K562 (cell line): Measurements from ENCODE around the gene SNTG2. TPM values are rescaled to one million over a fixed set of nuclear protein-coding genes. Genes with fewer than 3 reads are reported as not detected.

Experiments
- ATAC-seq: fragments of 200-7000 bp; cut with Tn5 transposase; 3 replicates; pipeline ENCODE4 v1.9.1; 2020; ENCODE audit warnings: moderate library complexity
- BruUV-seq: library from RNA; stranded (reverse); fragments of 400-500 nt; replicated peaks from 2 replicates; lab custom pipeline; 2021; lab: Mats Ljungman, UMichigan
- CTCF ChIA-PET: fragments of 300-600 bp; formaldehyde crosslinking; extraction: SDS; loops from one replicate; lab custom pipeline; 2021; ENCODE audit warnings: low intra/inter-chr PET ratio; lab: Yijun Ruan, JAX
- POLR2A ChIA-PET: fragments of 300-600, 350-650 bp; sonication (Branson Sonifier 250); formaldehyde crosslinking; extraction: SDS; loops from one replicate; lab custom pipeline; 2021; ENCODE audit warnings: antibody characterized with exemption, inconsistent platforms; lab: Yijun Ruan, JAX
- DNase-seq, 4 experiments: peaks; one replicate each; pipeline versions ENCODE4 v3.0.0 to v3.0.0-alpha.2; 2011 to 2018; ENCODE audit warnings: low spot score in 3 of 4, mixed read lengths in 3 of 4; ENCODE audit errors: extremely low read depth in 1 of 4
- FAIRE-seq: peaks from 2 replicates; lab custom pipeline; 2011; peaks lifted over from hg19 to GRCh38; lab: Jason Lieb, UNC
- H2AFZ ChIP-seq: 2 replicates; pipeline ENCODE4 v1.6.0; 2011; ENCODE audit warnings: low read depth, low read length, control low read depth, inconsistent platforms
- H3K27ac ChIP-seq: fragments of 200-600 bp; 3 replicates; pipeline ENCODE4 v1.8.0; 2011; ENCODE audit warnings: low read depth, mild to moderate bottlenecking, control low read depth, inconsistent platforms, low read length, moderate library complexity, mixed read lengths; ENCODE audit errors: extremely low read depth
- H3K27me3 ChIP-seq, 2 experiments: fragments of 300-600 bp in 1 of 2; 2 replicates in 1 of 2; 3 replicates in 1 of 2; pipeline versions ENCODE4 v1.6.0 to v1.8.0; 2011; ENCODE audit warnings: inconsistent platforms in 2 of 2, low read length in 2 of 2, mild to moderate bottlenecking in 1 of 2, mixed read lengths in 1 of 2, moderate library complexity in 1 of 2; ENCODE audit not compliant: control insufficient read depth in 2 of 2, insufficient read depth in 2 of 2
- H3K36me3 ChIP-seq: fragments of 300-600 bp; 3 replicates; pipeline ENCODE4 v1.8.0; 2011; ENCODE audit warnings: mild to moderate bottlenecking, low read length, inconsistent platforms; ENCODE audit not compliant: control insufficient read depth, insufficient read depth
- H3K4me1 ChIP-seq, 2 experiments: fragments of 200-600 bp in 1 of 2; replicated peaks in 1 of 2; 2 replicates in 1 of 2; 3 replicates in 1 of 2; pipeline versions ENCODE4 v1.5.1 to v1.8.0; 2011; ENCODE audit warnings: inconsistent platforms in 2 of 2, low read length in 2 of 2, mild to moderate bottlenecking in 1 of 2, mixed read lengths in 1 of 2, moderate library complexity in 1 of 2; ENCODE audit not compliant: control insufficient read depth in 2 of 2, insufficient read depth in 2 of 2
- H3K4me2 ChIP-seq: 2 replicates; pipeline ENCODE4 v1.6.1; 2011; ENCODE audit warnings: low read length, control low read depth, inconsistent platforms, mixed read lengths; ENCODE audit not compliant: insufficient read depth
- H3K4me3 ChIP-seq: fragments of 200-600 bp; sonication (generic), shearing (Covaris generic); 2 replicates; pipeline ENCODE4 v1.5.1; 2016; ENCODE audit warnings: control low read depth, inconsistent platforms
- H3K79me2 ChIP-seq: fragments of 200-600 bp; 3 replicates; pipeline ENCODE4 v1.8.0; 2011; ENCODE audit warnings: low read length, inconsistent platforms; ENCODE audit not compliant: control insufficient read depth, insufficient read depth
- H3K9ac ChIP-seq, 2 experiments: 2 replicates each; pipeline versions ENCODE4 v1.6.0 to v1.6.1; 2011; ENCODE audit warnings: low read depth in 2 of 2, low read length in 2 of 2, control low read depth in 1 of 2, inconsistent platforms in 1 of 2, mild to moderate bottlenecking in 1 of 2, mixed read lengths in 1 of 2; ENCODE audit not compliant: insufficient read depth in 1 of 2
- H3K9me1 ChIP-seq: one replicate; pipeline ENCODE4 v1.6.0; 2011; ENCODE audit warnings: inconsistent platforms, mild to moderate bottlenecking, low read length, moderate library complexity; ENCODE audit not compliant: control insufficient read depth, insufficient read depth
- H3K9me3 ChIP-seq: replicated peaks from 2 replicates; pipeline ENCODE4 v1.5.1; 2011; ENCODE audit warnings: low read depth, low read length, inconsistent platforms; ENCODE audit not compliant: control insufficient read depth, insufficient read depth
- H4K20me1 ChIP-seq: replicated peaks from 2 replicates; pipeline ENCODE4 v1.6.1; 2011; ENCODE audit warnings: low read length, inconsistent platforms, mixed read lengths; ENCODE audit not compliant: control insufficient read depth, insufficient read depth
- CEBPG ChIP-seq, 3 experiments: fragments of 200-800 bp in 1 of 3; sonication (Bioruptor generic) in 1 of 3; sonication (generic) in 1 of 3; formaldehyde crosslinking in 1 of 3; IDR thresholded peaks in 2 of 3; conservative IDR thresholded peaks in 1 of 3; 2 replicates each; pipeline versions ENCODE4 v1.6.1 to v1.8.0; 2016 to 2022; ENCODE audit warnings: missing compliant biosample characterization in 2 of 3, missing genetic modification characterization in 2 of 3, mild to moderate bottlenecking in 1 of 3, missing genetic modification reagents in 1 of 3
- KAT2B ChIP-seq: IDR thresholded peaks from one replicate; pipeline ENCODE4 v1.6.1; 2012; ENCODE audit warnings: low read depth, mild to moderate bottlenecking, control low read depth, inconsistent platforms, low read length, moderate library complexity
- SMAD2 ChIP-seq: fragments of 150-350 bp; IDR thresholded peaks from 2 replicates; pipeline ENCODE4 v1.6.1; 2014; ENCODE audit warnings: low read depth, mild to moderate bottlenecking, low read length
- SNAPC5 ChIP-seq: fragments of 250-450 bp; sonication (Bioruptor Pico); IDR thresholded peaks from 2 replicates; pipeline ENCODE4 v1.8.0; 2021; ENCODE audit warnings: moderate library complexity, mild to moderate bottlenecking, inconsistent platforms
- XRCC4 ChIP-seq: IDR thresholded peaks from one replicate; pipeline ENCODE4 v1.6.1; 2011; ENCODE audit not compliant: insufficient read depth, insufficient read length; ENCODE audit errors: extremely low read depth
- ZNF224 ChIP-seq: sonication (generic); formaldehyde crosslinking; IDR thresholded peaks from 2 replicates; pipeline ENCODE4 v1.8.0; 2022; ENCODE audit warnings: mild to moderate bottlenecking, missing genetic modification reagents
- ZNF239 ChIP-seq: fragments of 250-450 bp; sonication (Bioruptor Pico); IDR thresholded peaks from 2 replicates; pipeline ENCODE4 v1.4.0; 2020; ENCODE audit warnings: mild to moderate bottlenecking
- ZNF589 ChIP-seq: fragments of 200-800 bp; sonication (Bioruptor generic); IDR thresholded peaks from 2 replicates; pipeline ENCODE4 v1.6.1; 2016; ENCODE audit warnings: low read depth, missing genetic modification characterization, missing compliant biosample characterization
- WGBS: fragments of 100-300 bp; shearing (Covaris generic); methylation state at CpG from one replicate; pipeline ENCODE4 v1.1.6; 2016; ENCODE audit warnings: low coverage, mixed read lengths; ENCODE audit not compliant: insufficient coverage; ENCODE audit errors: missing lambda C conversion rate; 5-methylcytosine and 5-hydroxymethylcytosine counted together
- in situ Hi-C: fragments of 300-500 bp; cut with MboI; formaldehyde crosslinking; loops from 4 replicates; pipeline ENCODE4 v1.15.0; 2018; ENCODE audit warnings: inconsistent platforms, mixed read lengths
- intact Hi-C: fragments of 100-400 bp; cut with micrococcal nuclease; formaldehyde crosslinking; loops from 2 replicates; pipeline ENCODE4 v1.14.2; 2022
- polyA plus RNA-seq, 8 experiments: library from polyadenylated mRNA; depleted of rRNA in 4 of 8; stranded (reverse) in 5 of 8; unstranded in 3 of 8; fragments of >200 nt; fragmentation: Nextera tagmentation in 2 of 8; fragmentation: Illumina TruSeq in 1 of 8; extraction: Ambion mirVana in 2 of 8; extraction: Trizol in 1 of 8; gene quantifications; 2 replicates each; pipeline versions ENCODE4 v1.2.1 to v1.2.3, GENCODE V29; 2011 to 2014; ENCODE audit warnings: inconsistent platforms in 1 of 8, missing spikeins in 1 of 8
- total RNA-seq, 7 experiments: library from RNA; depleted of rRNA in 6 of 7; stranded (reverse); fragments of >200 nt in 6 of 7; fragmentation: Illumina TruSeq in 2 of 7; extraction: Trizol in 2 of 7; gene quantifications; 2 replicates each; pipeline versions ENCODE4 v1.2.1 to v1.2.3, GENCODE V29; 2011 to 2021; ENCODE audit warnings: low replicate concordance in 1 of 7

The SNTG2 gene
- total and polyA plus RNA-seq, 9 of the 15 experiments (the other 6 are each of a cell fraction or from before 2014, with no cell fraction given): not detected

- Histone ChIP-seq H2AFZ (no peak overlapping the region), H3K27me3 (no peaks in the 10 kb centered on the region), H3K9ac (no peak overlapping the region), H3K4me3 (no peak overlapping the region), H3K4me2 (no peak overlapping the region), H3K4me1 (no peaks in the 10 kb centered on the region), H3K27ac (no peak overlapping the region), H3K9me3 (no peaks in the 10 kb centered on the region), H4K20me1 (no peaks in the 10 kb centered on the region), H3K79me2 (no peaks in the 10 kb centered on the region), H3K36me3 (no peaks in the 10 kb centered on the region), H3K9me1 (no peaks in the 10 kb centered on the region)
- intact Hi-C loops: no loop called here
- TF ChIP-seq ZNF589 (CRISPR knock-in tag) (no peak), ZNF224 (CRISPR knock-in tag) (no peak), SNAPC5 (CRISPR knock-in tag) (no peak), KAT2B (no peak), XRCC4 (no peak), ZNF239 (CRISPR knock-in tag) (no peak), SMAD2 (no peak), CEBPG (CRISPR knock-in tag; IDR thresholded peaks at IDR 0.05) (no peak), CEBPG (tag; conservative IDR thresholded peaks at IDR 0.05 in 1 of 2, IDR thresholded peaks at IDR 0.05 in 1 of 2) (no peak)
- in situ Hi-C loops: loop anchor here (5.0 kb wide), 1 partner anchor 62 kb away; no protein-coding TSS in a partner anchor
- FAIRE-seq (no peak), ATAC-seq (no peak), DNase-seq (no peak)
- ChIA-PET CTCF (no interaction called here), POLR2A (no interaction called here)
- BruUV-seq: no TSS peak
- 0% methylated on average over 2 of the region's 2 CpGs for WGBS
These were observed 99.0 kb downstream of the SNTG2 start for GRCh38 chr2:1049691-1050090.
